Rectal smooth muscle tissue (tissue), 1 donor: Measurements from ENCODE around the gene GPR137.
A peak's percentile ranks its signal among the peaks of the same experiment; 100 is the strongest.
"Not testable (repeated sequence)": the region's sequence is repeated elsewhere in the genome, so short reads cannot be mapped to it uniquely, and the experiment has no call there.

ENCODE experiments used
- H3K27ac ChIP-seq: one replicate; pipeline ENCODE4 v1.7.0; 2013; ENCODE audit warnings: low read depth, low read length, inconsistent platforms
- H3K27me3 ChIP-seq: one replicate; pipeline ENCODE4 v1.7.0; 2013; ENCODE audit warnings: low read length; ENCODE audit not compliant: control insufficient read depth, insufficient read depth
- H3K36me3 ChIP-seq: one replicate; pipeline ENCODE4 v1.7.0; 2013; ENCODE audit warnings: low read length; ENCODE audit not compliant: control insufficient read depth, insufficient read depth
- H3K4me1 ChIP-seq: one replicate; pipeline ENCODE4 v1.7.0; 2013; ENCODE audit warnings: low read length; ENCODE audit not compliant: control insufficient read depth, insufficient read depth
- H3K4me3 ChIP-seq: one replicate; pipeline ENCODE4 v1.7.0; 2013; ENCODE audit warnings: low read length
- H3K9ac ChIP-seq: one replicate; pipeline ENCODE4 v1.7.0; 2013; ENCODE audit warnings: low read length

The GPR137 gene

GRCh38 chr11:64298966-64299846, 13.6 kb downstream of the GPR137 start:
- H3K27me3 ChIP-seq = peaks cover 42% of the 10 kb centered on the region
- no peak overlapping the region for H3K27ac ChIP-seq
- no peaks in the 10 kb centered on the region for H3K36me3 ChIP-seq
- no peak overlapping the region for H3K9ac ChIP-seq
- H3K4me1 ChIP-seq = peaks cover 10% of the 10 kb centered on the region
- H3K4me3 ChIP-seq = peak overlapping the region; percentile 52

GRCh38 chr11:64299847-64300648, 14.4 kb downstream of the GPR137 start, which contains the start of gene CATSPERZ:
Gene CATSPERZ, plus strand, starts transcription at chr11:64300358. Its CDS starts 53 bp downstream, at chr11:64300411.
- no peak within 1 kb of the TSS for H3K9ac ChIP-seq
- H3K4me3 ChIP-seq = peak within 1 kb of the TSS; percentile 52
- H3K27ac ChIP-seq = no peak within 1 kb of the TSS
- H3K27me3 ChIP-seq = peaks cover 42% of the 10 kb centered on the region
- peaks cover 11% of the 10 kb centered on the region for H3K4me1 ChIP-seq
- no peaks in the 10 kb centered on the region for H3K36me3 ChIP-seq

GRCh38 chr11:64303109-64304031, 17.7 kb downstream of the GPR137 start:
- Histone ChIP-seq H3K4me3 (peak overlapping the region; percentile 86), H3K27ac (peak overlapping the region; percentile 99), H3K4me1 (peaks cover 11% of the 10 kb centered on the region), H3K27me3 (peaks cover 19% of the 10 kb centered on the region), H3K9ac (peak overlapping the region; percentile 11), H3K36me3 (no peaks in the 10 kb centered on the region)

- Histone ChIP-seq H3K27ac (peak overlapping the region; percentile 99), H3K27me3 (peaks cover 18% of the 10 kb centered on the region), H3K36me3 (no peaks in the 10 kb centered on the region), H3K4me1 (peaks cover 11% of the 10 kb centered on the region), H3K4me3 (peak overlapping the region; percentile 86), H3K9ac (peak overlapping the region; percentile 11)
Measured at GRCh38 chr11:64304032-64304315, 18.3 kb downstream of the GPR137 start.

- Histone ChIP-seq H3K9ac (peak overlapping the region; percentile 66), H3K27me3 (peaks cover 17% of the 10 kb centered on the region), H3K4me1 (peaks cover 8% of the 10 kb centered on the region), H3K4me3 (peak overlapping the region; percentile 86), H3K36me3 (no peaks in the 10 kb centered on the region), H3K27ac (peak overlapping the region; percentile 99)
Measured at GRCh38 chr11:64304316-64305072, 18.8 kb downstream of the GPR137 start.

- Histone ChIP-seq H3K4me1 (peaks cover 8% of the 10 kb centered on the region), H3K4me3 (peak within 1 kb of the TSS; percentile 86), H3K9ac (peak within 1 kb of the TSS; percentile 85), H3K27me3 (peaks cover 10% of the 10 kb centered on the region), H3K36me3 (no peaks in the 10 kb centered on the region), H3K27ac (peak within 1 kb of the TSS; percentile 99)
Measured at GRCh38 chr11:64305075-64305690, 19.5 kb downstream of the GPR137 start, which contains the start of gene ESRRA. Gene ESRRA, plus strand, starts transcription at chr11:64305524. Its CDS starts 1,656 bp downstream, at chr11:64307180.

- Histone ChIP-seq H3K9ac (peak overlapping the region; percentile 85), H3K36me3 (no peaks in the 10 kb centered on the region), H3K4me1 (peaks cover 6% of the 10 kb centered on the region), H3K27me3 (peaks cover 2% of the 10 kb centered on the region), H3K27ac (peak overlapping the region; percentile 79), H3K4me3 (peak overlapping the region; percentile 86)
Measured at GRCh38 chr11:64305691-64306562, 20.3 kb downstream of the GPR137 start.

- peaks cover 2% of the 10 kb centered on the region for H3K27me3 ChIP-seq
- H3K9ac ChIP-seq = peak overlapping the region; percentile 19
- H3K27ac ChIP-seq = peak overlapping the region; percentile 79
- no peaks in the 10 kb centered on the region for H3K36me3 ChIP-seq
- H3K4me3 ChIP-seq = peak overlapping the region; percentile 86
- peaks cover 6% of the 10 kb centered on the region for H3K4me1 ChIP-seq
Measured at GRCh38 chr11:64306563-64306875, 20.9 kb downstream of the GPR137 start.

- Histone ChIP-seq H3K9ac (no peak overlapping the region), H3K4me3 (peak overlapping the region; percentile 86), H3K27me3 (no peaks in the 10 kb centered on the region), H3K36me3 (no peaks in the 10 kb centered on the region), H3K4me1 (peaks cover 6% of the 10 kb centered on the region), H3K27ac (no peak overlapping the region)
Measured at GRCh38 chr11:64306876-64307622, 21.4 kb downstream of the GPR137 start.

- H3K36me3 ChIP-seq, H3K9ac ChIP-seq, H3K27me3 ChIP-seq, H3K4me3 ChIP-seq, H3K27ac ChIP-seq, H3K4me1 ChIP-seq: not testable (repeated sequence)
Measured at GRCh38 chr11:64307795-64308194, 22.1 kb downstream of the GPR137 start.
